GM18858 (cell line): ENCODE measurements around the gene THSD4.
"Not testable (repeated sequence)": the region's sequence is repeated elsewhere in the genome, so short reads cannot be mapped to it uniquely, and the experiment has no call there.

ENCODE experiments used
- ATAC-seq: cut with Tn5 transposase; IDR thresholded peaks from one replicate; pipeline ENCODE4 v1.9.1; 2021; ENCODE audit not compliant: unreplicated experiment

THSD4 gene

DNA sequence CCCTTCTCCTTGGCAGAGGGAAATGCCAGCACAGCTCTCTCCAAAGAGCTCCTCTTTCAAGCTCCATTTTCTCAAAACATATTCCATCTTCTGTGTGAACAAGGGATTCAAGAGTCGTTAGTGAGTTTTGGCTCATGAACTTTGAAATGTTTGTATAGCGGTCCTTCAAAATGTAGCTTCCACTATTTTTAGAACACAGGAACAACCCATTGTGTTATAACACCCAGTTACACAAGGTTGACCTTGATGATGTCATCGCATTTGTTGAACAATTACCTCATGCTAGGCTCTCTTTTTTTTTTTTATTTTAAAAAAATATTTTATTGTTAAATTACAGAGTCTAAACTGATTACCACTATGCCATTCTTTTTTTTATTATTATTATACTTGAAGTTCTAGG is 251.7 kb downstream of the THSD4 start:
- ATAC-seq, result no peak

DNA sequence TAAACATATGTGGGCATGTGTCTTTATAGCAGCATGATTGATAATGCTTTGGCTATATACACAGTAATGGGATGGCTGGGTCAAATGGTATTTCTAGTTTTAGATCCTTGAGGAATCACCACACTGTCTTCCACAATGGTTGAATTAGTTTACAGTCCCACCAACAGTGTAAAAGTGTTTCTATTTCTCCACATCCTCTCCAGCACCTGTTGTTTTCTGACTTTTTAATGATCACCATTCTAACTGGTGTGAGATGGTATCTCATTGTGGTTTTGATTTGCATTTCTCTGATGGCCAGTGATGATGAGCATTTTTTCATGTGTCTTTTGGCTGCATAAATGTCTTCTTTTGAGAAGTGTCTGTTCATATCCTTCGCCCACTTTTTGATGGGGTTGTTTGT is 252.5 kb downstream of the THSD4 start:
- not testable (repeated sequence) for ATAC-seq

- not testable (repeated sequence) for ATAC-seq
These were observed 257.5 kb downstream of the THSD4 start for GRCh38 chr15:71372769-71373168.

- no peak for ATAC-seq
These were observed 258.6 kb downstream of the THSD4 start for GRCh38 chr15:71373917-71374316.

DNA sequence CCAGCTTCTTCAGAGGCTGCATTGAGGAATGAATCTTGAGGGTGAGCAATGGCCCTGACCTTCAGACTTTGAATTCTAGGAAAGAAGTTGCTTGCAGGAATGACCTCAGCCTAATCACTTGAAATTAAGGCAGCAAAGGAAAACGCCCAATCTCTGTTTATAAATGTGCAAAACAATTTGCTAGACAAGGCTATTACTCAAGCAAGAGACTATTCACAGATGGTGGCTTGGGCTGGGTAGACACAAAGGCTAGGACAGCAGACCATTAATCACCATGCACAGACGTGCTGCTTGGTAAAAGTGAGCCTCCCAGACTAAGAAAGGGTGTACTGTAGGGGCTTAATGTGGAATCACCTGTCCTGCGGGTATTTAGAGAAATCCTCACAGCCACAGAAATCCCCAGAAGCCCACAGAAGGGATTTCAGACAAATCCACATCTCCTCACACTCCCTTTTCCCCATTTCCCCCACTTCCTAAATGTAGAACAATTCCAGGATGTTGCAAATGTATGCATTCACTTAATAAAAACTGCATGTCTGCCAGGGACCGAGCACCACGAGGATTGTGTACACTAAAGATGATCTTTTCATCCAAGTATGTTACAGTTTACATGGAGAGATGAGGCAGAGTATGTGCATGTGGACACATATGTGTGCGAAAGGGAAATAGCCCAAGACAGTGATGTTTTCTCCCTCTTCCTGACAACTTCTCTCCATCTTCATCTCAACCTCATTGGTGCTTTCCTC is 259.5 kb downstream of the THSD4 start:
- ATAC-seq, result no peak

DNA sequence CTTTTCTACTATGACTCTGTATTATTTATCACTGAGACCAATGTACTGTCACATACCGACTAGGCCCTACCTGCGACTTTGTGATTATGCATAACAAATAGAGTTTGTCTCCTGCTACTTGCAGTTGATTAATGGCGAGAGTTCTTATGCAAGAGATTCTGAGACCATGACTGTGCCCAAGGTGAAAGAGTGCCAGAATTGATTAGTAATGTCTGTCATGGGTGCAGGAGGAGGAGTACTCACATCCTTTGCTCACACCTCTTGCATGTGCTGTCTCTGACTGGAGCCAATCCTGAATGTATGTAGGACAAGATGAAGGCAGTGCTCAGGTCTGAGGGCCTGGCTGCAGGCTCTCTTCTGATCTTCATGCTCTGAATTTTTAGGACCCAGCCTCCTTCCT is 260.7 kb downstream of the THSD4 start:
- ATAC-seq, result no peak

DNA sequence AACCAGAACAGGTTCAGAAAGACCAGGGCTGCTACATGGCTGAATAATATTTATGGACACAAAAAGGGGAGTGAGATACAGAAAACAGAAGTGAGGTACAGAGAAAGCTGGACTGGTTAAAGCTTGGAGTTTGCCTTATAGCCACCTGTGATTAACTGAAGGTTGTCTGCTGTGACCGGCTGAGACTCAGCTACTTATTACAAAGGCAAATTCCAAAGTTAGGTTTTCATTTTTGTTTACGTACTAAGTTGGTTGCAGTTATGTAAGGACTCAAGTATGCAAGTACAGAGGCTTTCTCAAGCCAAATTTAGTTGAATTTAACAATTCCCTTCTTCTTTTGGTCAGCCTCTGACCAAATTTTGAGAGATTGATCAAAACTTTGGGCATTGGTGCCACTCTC is 264.6 kb downstream of the THSD4 start:
- no peak for ATAC-seq

DNA sequence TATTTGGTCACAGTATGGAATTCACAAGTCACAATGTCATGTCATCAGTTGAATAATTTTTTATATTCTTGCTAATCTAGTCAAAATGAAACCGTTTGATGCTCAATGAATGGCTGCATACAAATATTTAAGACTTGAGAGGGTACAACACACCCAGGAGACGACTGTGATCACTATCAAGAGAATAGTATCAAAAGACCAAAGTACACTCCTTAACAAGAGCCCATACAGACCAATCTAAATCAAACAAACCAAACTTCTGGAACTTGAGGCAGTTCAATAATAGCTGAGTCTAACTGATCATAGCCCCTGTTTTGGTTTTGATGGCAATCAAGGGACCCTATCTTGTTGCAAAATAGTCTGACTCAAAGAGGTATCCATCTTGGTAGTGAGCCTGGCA is 265.1 kb downstream of the THSD4 start:
- ATAC-seq, result no peak

DNA sequence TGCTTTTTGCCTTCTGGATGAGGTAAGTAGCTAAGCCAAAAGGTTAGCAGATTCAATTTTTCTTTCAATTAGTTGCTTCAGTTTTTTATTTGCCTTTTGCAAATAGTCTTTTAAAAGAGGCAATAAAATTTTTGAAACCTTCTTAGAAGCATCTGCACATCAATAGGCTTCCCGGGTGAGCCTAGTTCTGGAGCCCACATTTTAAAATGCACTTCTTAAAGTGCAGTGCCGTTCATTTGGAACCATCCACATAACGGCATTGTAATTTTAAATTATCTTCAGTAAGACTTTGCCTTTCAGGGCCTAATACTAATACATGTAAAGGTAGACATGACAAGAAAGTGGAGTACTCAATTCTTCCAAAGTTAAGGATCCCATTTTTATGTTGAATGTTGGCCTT is 269.2 kb downstream of the THSD4 start:
- no peak for ATAC-seq

DNA sequence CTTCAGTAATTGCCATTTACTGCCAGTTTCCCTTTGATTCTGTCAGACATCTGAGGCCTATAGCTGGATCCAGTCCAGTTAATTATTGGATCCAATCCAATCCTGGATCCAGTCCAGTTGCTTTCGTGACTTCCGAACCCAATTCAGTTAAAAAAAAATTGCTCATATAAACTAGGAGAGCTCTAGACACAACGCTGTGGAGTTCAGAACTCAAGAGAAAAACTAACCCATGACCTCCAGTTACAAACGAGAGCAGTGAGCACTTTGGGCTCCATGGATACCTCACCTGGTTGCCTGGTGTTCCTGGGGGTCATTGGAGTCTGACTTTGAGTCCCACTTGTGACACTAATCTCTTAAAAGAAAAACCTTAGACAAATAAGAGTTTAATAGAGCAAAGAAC is 269.8 kb downstream of the THSD4 start:
- ATAC-seq, result no peak

- ATAC-seq, result no peak
These were observed 270.2 kb downstream of the THSD4 start for GRCh38 chr15:71385457-71385856.

- no peak for ATAC-seq
These were observed 270.7 kb downstream of the THSD4 start for GRCh38 chr15:71386005-71386404.

GRCh38 chr15:71386448-71387236 is 271.4 kb downstream of the THSD4 start:
- no peak for ATAC-seq

DNA sequence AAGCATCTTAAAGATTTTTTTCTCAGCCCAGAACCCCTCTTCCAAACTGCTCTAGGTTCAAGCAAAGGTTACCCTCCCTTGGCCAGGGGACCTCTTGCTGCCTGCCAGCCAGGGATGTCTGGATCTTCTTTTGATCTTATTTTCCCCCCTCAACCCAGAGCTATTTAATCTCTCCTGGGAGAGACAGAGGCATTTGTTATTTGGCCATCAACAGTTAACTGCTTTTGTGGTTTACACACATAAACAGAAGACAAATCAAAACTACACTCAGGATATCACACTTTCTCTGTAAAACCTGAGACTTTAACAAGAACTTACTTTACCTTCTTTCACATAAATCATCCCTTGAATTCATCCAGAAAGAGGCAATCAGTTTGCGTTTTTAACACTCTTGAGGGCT is 272.5 kb downstream of the THSD4 start:
- no peak for ATAC-seq

DNA sequence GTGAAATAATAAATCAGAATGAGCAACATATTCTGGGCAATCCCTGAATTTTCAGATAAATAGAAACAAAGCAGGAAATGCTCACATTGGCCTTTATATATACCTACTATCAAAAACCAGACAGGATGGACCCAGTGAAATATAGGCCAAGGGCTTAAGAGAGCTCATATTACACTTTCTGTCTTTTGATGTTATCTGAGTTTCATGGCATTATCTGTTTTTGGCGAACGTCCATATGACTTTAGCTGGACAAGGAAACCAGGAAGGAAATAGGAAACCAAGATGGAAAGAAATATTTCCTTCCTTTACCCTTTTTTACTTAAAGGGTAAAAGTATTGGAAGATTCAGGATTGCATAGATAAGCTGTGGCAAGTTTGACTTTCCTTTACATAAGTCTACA is 274.8 kb downstream of the THSD4 start:
- ATAC-seq, result no peak

GRCh38 chr15:71391421-71392088 is 276.3 kb downstream of the THSD4 start:
- no peak for ATAC-seq

DNA sequence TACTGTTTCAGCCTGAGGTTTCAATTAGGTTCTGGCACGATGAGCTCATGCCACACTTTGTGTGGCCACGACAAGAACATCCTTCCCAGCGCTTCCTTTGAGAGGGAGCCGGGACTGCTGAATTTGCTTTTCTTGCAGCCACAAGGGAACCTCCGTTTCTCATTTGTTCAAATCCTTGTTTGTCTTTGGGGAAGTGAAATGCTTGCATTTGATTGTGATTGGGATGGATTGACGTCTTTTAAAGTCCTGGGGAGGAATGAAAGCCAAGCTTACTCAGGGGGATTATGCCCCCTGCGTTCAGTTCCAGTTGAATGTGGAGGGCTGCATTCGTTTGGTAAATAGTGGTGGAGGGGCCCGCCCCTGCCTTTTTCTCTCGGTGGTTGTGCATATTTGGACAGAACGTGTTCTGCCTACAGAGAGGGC is 277.6 kb downstream of the THSD4 start:
- no peak for ATAC-seq

DNA sequence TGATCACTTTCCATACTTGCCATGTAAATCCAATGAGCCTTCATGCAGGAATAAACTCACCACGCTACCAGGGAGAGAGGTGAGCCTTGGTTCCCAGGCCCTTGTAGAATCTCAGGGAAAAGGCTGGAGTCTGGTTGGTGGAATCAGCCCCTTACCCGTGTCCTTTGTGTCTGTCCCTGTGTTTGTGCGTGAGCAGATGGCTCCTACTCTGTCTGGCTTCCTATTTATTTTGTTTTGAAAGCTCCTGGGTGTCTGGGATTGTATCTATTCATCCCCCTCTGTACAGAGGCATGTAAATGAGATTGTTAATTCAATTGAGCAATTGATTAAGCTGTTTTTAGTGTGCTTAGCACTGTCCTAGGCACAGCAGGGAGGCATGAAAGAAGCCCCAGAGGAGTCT is 278.1 kb downstream of the THSD4 start:
- no peak for ATAC-seq

DNA sequence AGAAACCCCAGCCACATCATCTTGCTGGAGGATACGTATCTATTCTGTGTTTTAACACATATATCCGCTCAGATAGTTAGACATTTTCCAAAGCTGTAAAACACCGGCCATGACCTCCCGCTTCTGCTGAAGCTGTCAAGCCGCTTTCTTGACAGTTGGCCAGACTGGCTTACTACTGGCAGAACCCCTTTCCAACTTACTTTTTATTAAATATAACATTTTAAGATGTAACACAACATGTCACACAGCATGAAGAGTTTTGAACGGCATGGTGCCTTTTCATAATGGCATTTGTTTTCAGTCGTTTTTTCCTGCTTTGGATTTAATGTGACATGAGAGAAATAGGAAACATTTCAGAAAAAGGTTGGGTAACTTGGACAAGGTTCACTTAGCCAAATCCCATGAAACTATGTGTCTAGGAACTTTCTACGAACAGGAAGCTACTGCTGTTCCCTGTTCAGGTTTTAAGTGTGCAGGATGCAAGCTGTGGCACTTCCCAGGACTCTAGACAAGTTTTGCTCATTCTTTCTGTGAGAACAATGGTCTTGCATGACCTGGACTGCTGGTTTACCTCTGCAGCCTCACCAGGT is 281.4 kb downstream of the THSD4 start:
- no peak for ATAC-seq

- no peak for ATAC-seq
These were observed 282.1 kb downstream of the THSD4 start for GRCh38 chr15:71397377-71397776.

GRCh38 chr15:71400294-71400693 is 285.0 kb downstream of the THSD4 start:
- no peak for ATAC-seq

DNA sequence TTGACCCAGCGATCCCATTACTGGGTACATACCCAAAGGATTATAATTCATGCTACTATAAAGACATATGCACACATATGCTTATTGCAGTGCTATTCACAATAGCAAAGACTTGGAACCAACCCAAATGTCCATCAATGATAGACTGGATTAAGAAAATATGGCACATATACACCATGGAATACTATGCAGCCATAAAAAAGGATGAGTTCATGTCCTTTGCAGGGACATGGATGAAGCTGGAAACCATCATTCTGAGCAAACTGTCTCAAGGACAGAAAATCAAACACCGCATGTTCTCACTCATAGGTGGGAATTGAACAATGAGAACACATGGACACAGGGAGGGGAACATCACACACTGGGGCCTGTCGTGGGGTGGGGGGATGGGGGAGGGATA is 286.5 kb downstream of the THSD4 start:
- ATAC-seq, result not testable (repeated sequence)
